HepG2 (cell line): ENCODE results near the gene FBXL7. TPM values are rescaled to one million over a fixed set of nuclear protein-coding genes. Genes with fewer than 3 reads are reported as not detected.

Source experiments
- ATAC-seq: fragments of 200-7000 bp; cut with Tn5 transposase; 3 replicates; pipeline ENCODE4 v1.9.1; 2020; ENCODE audit warnings: mild to moderate bottlenecking, moderate library complexity
- BruUV-seq: library from RNA; stranded (reverse); fragments of 400-500 nt; replicated peaks from 2 replicates; lab custom pipeline; 2021; lab: Mats Ljungman, UMichigan
- CTCF ChIA-PET: fragments of 300-600 bp; formaldehyde crosslinking; extraction: SDS; loops from one replicate; lab custom pipeline; 2021; ENCODE audit warnings: low total read pairs, inconsistent platforms, low intra/inter-chr PET ratio; lab: Yijun Ruan, JAX
- POLR2A ChIA-PET: fragments of 350-600 bp; sonication (Branson Sonifier 250); formaldehyde crosslinking; loops from one replicate; lab custom pipeline; 2020; ENCODE audit warnings: antibody characterized with exemption, inconsistent platforms; lab: Yijun Ruan, JAX
- DNase-seq: peaks from one replicate; pipeline ENCODE4 v3.0.0-alpha.2; 2015; ENCODE audit warnings: low spot score
- FAIRE-seq: peaks from 3 replicates; lab custom pipeline; 2011; peaks lifted over from hg19 to GRCh38; lab: Jason Lieb, UNC
- H2AFZ ChIP-seq: one replicate; pipeline ENCODE4 v1.6.1; 2011; ENCODE audit warnings: low read length, inconsistent platforms
- H3K27ac ChIP-seq: fragments of 300-600 bp; 3 replicates; pipeline ENCODE4 v1.8.0; 2011; ENCODE audit warnings: mixed run types, mild to moderate bottlenecking, mixed read lengths, low read length, inconsistent platforms; ENCODE audit not compliant: insufficient read depth; ENCODE audit errors: extremely low read length
- H3K27me3 ChIP-seq, 2 experiments: fragments of 200-600 bp in 1 of 2; 2 replicates in 1 of 2; 3 replicates in 1 of 2; pipeline versions ENCODE4 v1.6.0 to v1.8.0; 2011; ENCODE audit warnings: low read length in 2 of 2, mild to moderate bottlenecking in 2 of 2, moderate library complexity in 2 of 2, inconsistent platforms in 1 of 2; ENCODE audit not compliant: insufficient read depth in 2 of 2, control insufficient read depth in 1 of 2
- H3K36me3 ChIP-seq, 2 experiments: fragments of 200-600 bp in 1 of 2; replicated peaks in 1 of 2; 2 replicates in 1 of 2; 3 replicates in 1 of 2; pipeline versions ENCODE4 v1.5.1 to v1.8.0; 2011; ENCODE audit warnings: low read length in 2 of 2, inconsistent platforms in 1 of 2; ENCODE audit not compliant: insufficient read depth in 2 of 2, control insufficient read depth in 1 of 2
- H3K4me1 ChIP-seq: 2 replicates; pipeline ENCODE4 v1.5.1; 2012; ENCODE audit warnings: low read length, inconsistent platforms; ENCODE audit not compliant: insufficient read depth
- H3K4me2 ChIP-seq: 2 replicates; pipeline ENCODE4 v1.6.0; 2011; ENCODE audit warnings: low read depth, low read length, inconsistent platforms
- H3K4me3 ChIP-seq, 3 experiments: fragments of 200-600 bp in 1 of 3; sonication (generic), shearing (Covaris generic) in 1 of 3; replicated peaks in 1 of 3; 2 replicates each; pipeline ENCODE4 v1.5.1; 2011 to 2016; ENCODE audit warnings: low read length in 3 of 3, inconsistent platforms in 2 of 3, low read depth in 2 of 3, mild to moderate bottlenecking in 2 of 3, control low read depth in 1 of 3, mixed read lengths in 1 of 3; ENCODE audit not compliant: insufficient read depth in 1 of 3
- H3K79me2 ChIP-seq: one replicate; pipeline ENCODE4 v1.6.1; 2011; ENCODE audit warnings: low read length, inconsistent platforms; ENCODE audit not compliant: insufficient read depth
- H3K9ac ChIP-seq: 2 replicates; pipeline ENCODE4 v1.6.0; 2011; ENCODE audit warnings: mild to moderate bottlenecking, low read depth, low read length, inconsistent platforms; ENCODE audit not compliant: insufficient read depth
- H3K9me3 ChIP-seq: 2 replicates; pipeline ENCODE4 v1.5.1; 2012; ENCODE audit warnings: mild to moderate bottlenecking, low read length
- H4K20me1 ChIP-seq: 2 replicates; pipeline ENCODE4 v1.6.0; 2011; ENCODE audit warnings: inconsistent platforms, mild to moderate bottlenecking, low read length, moderate library complexity; ENCODE audit not compliant: insufficient read depth
- CREM ChIP-seq, 2 experiments: sonication (generic) in 1 of 2; formaldehyde crosslinking in 1 of 2; IDR thresholded peaks; 2 replicates each; pipeline versions ENCODE4 v1.4.0 to v1.6.1; 2016 to 2020; ENCODE audit warnings: antibody characterized with exemption in 1 of 2, mild to moderate bottlenecking in 1 of 2, missing genetic modification reagents in 1 of 2
- HNRNPH1 ChIP-seq: fragments of 200-400 bp; formaldehyde crosslinking; optimal IDR thresholded peaks from 2 replicates; pipeline ENCODE3; 2017; ENCODE audit warnings: mild to moderate bottlenecking, low read depth, low read length
- HNRNPLL ChIP-seq: fragments of 200-400 bp; formaldehyde crosslinking; IDR thresholded peaks from 2 replicates; pipeline ENCODE4 v1.6.1; 2017; ENCODE audit warnings: mild to moderate bottlenecking, low read depth, low read length; ENCODE audit not compliant: poor library complexity, severe bottlenecking
- PITX1 ChIP-seq: sonication (generic); formaldehyde crosslinking; IDR thresholded peaks from 2 replicates; pipeline ENCODE4 v1.5.1; 2020; ENCODE audit warnings: mild to moderate bottlenecking, missing genetic modification reagents
- POLR2A ChIP-seq, 2 experiments: IDR thresholded peaks; 2 replicates each; pipeline ENCODE4 v1.6.1; 2011; ENCODE audit warnings: low read depth in 2 of 2, low read length in 2 of 2, mild to moderate bottlenecking in 1 of 2, moderate library complexity in 1 of 2; ENCODE audit not compliant: insufficient read depth in 1 of 2
- POLR2G ChIP-seq: fragments of 200-400 bp; formaldehyde crosslinking; IDR thresholded peaks from 2 replicates; pipeline ENCODE4 v1.6.1; 2018; ENCODE audit warnings: mild to moderate bottlenecking, low read depth, low read length, moderate library complexity
- SYNCRIP ChIP-seq: fragments of 200-400 bp; formaldehyde crosslinking; IDR thresholded peaks from 2 replicates; pipeline ENCODE4 v1.6.1; 2018; ENCODE audit warnings: mild to moderate bottlenecking, low read depth, low read length; ENCODE audit not compliant: insufficient read depth
- TGIF2 ChIP-seq: IDR thresholded peaks from 2 replicates; pipeline ENCODE4 v1.6.1; 2016; ENCODE audit warnings: control low read depth, missing compliant biosample characterization
- ZBTB7B ChIP-seq: sonication (generic); formaldehyde crosslinking; IDR thresholded peaks from 2 replicates; pipeline ENCODE4 v1.4.0; 2020; ENCODE audit warnings: missing genetic modification reagents
- ZNF20 ChIP-seq: sonication (generic); formaldehyde crosslinking; IDR thresholded peaks from 2 replicates; pipeline ENCODE4 v1.4.0; 2020; ENCODE audit warnings: mild to moderate bottlenecking, moderate library complexity, missing genetic modification reagents
- ZNF280B ChIP-seq: sonication (generic); formaldehyde crosslinking; IDR thresholded peaks from 2 replicates; pipeline ENCODE4 v1.5.0; 2020; ENCODE audit warnings: missing genetic modification reagents, mild to moderate bottlenecking, borderline replicate concordance
- ZNF451 ChIP-seq: sonication (generic); formaldehyde crosslinking; IDR thresholded peaks from 2 replicates; pipeline ENCODE4 v1.5.0; 2020; ENCODE audit warnings: mild to moderate bottlenecking, missing genetic modification reagents
- ZNF775 ChIP-seq: sonication (generic); formaldehyde crosslinking; IDR thresholded peaks from 2 replicates; pipeline ENCODE4 v1.4.0; 2020; ENCODE audit warnings: missing genetic modification reagents, mild to moderate bottlenecking, moderate library complexity, borderline replicate concordance
- WGBS: methylation state at CpG from one replicate; pipeline ENCODE4 v1.1.6; 2017; ENCODE audit warnings: low lambda C conversion rate; 5-methylcytosine and 5-hydroxymethylcytosine counted together
- in situ Hi-C: cut with HindIII; loops from 2 replicates; pipeline ENCODE4 v1.10.0; 2017; ENCODE audit warnings: low pct_unique_long_range_greater_than_20kb; ENCODE audit not compliant: extremely low pct_ligation_motif_present
- intact Hi-C: fragments of 100-400 bp; cut with micrococcal nuclease; formaldehyde crosslinking; loops from one replicate; pipeline ENCODE4 v1.10.0; 2022; ENCODE audit not compliant: unreplicated experiment
- polyA plus RNA-seq, 8 experiments: library from polyadenylated mRNA; depleted of rRNA in 3 of 8; stranded (reverse) in 7 of 8; unstranded in 1 of 8; fragments of >200 nt; fragmentation: Illumina TruSeq in 4 of 8; extraction: Trizol in 4 of 8; gene quantifications; 2 replicates each; pipeline versions ENCODE4 v1.2.1 to v1.2.3, GENCODE V29; 2011 to 2016; ENCODE audit warnings: low read depth in 4 of 8, missing spikeins in 1 of 8, mixed read lengths in 1 of 8; ENCODE audit not compliant: insufficient read depth in 1 of 8
- total RNA-seq, 5 experiments: library from RNA; depleted of rRNA; stranded (reverse); fragments of >200 nt; fragmentation: Illumina TruSeq; extraction: Trizol; gene quantifications; 2 replicates each; pipeline ENCODE4 v1.2.3, GENCODE V29; 2016; ENCODE audit warnings: low read depth in 1 of 5
- TF ChIP-seq, protein P1 (sequence below): sonication (generic); formaldehyde crosslinking; IDR thresholded peaks from 2 replicates; pipeline ENCODE4 v1.8.1; 2023; ENCODE audit warnings: mild to moderate bottlenecking, moderate library complexity, missing genetic modification reagents
- TF ChIP-seq, protein P2 (sequence below): sonication (generic); formaldehyde crosslinking; IDR thresholded peaks from 2 replicates; pipeline ENCODE4 v1.4.0; 2020; ENCODE audit warnings: missing genetic modification reagents
- TF ChIP-seq, protein P3 (sequence below): sonication (generic); formaldehyde crosslinking; IDR thresholded peaks from 2 replicates; pipeline ENCODE4 v1.9.0; 2021; ENCODE audit warnings: missing genetic modification reagents, borderline replicate concordance

FBXL7 gene
- total and polyA plus RNA-seq, 2 of the 13 experiments (the other 11 are each of a cell fraction or from before 2014, with no cell fraction given), result 0.07 TPM; not detected in 1

GRCh38 chr5:15858326-15858725 is 358.3 kb downstream of the FBXL7 start (continued):
- TF ChIP-seq TGIF2 (CRISPR knock-in tag), result no peak
- TF ChIP-seq PITX1 (CRISPR knock-in tag), result no peak

DNA sequence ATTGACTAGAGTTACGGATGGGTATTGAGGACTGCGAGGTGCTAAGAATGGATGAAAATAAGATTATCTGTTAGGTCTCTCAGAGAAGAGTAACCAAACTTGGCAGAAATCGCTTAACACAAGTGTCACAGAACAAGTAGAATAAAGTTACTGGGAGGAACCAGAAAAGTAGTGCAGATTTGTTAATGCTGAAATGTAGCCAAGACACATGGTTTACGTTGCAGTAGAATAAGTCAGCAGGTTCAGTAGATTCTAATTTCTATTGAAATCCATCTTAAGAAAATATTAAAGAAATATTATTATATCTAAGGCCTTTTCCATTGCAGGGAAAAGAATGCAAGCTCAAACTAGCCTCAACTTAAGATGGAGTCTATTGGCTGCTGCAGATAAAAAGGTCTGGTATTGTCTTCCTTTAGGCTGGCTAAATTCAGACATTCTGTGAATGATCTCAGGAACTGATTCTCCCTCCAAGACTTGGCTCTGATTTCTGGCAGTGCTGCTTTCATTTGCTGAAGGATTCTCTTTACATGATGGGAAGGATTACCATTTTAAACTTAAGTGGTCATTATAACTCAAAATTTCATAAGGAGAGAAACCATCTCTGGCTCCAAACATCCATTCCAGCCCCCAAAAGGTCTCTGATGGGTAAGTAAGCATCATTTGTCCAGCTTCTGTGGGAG is 364.7 kb downstream of the FBXL7 start:
- intact Hi-C loops (no loop called here), in situ Hi-C loops (no loop called here)
- Histone ChIP-seq H3K27ac (no peak overlapping the region), H3K4me3 (no peak overlapping the region), H3K36me3 (no peaks in the 10 kb centered on the region), H2AFZ (no peak overlapping the region), H3K27me3 (no peaks in the 10 kb centered on the region), H3K4me1 (no peaks in the 10 kb centered on the region), H4K20me1 (no peaks in the 10 kb centered on the region), H3K79me2 (no peaks in the 10 kb centered on the region), H3K4me2 (no peak overlapping the region), H3K9ac (no peak overlapping the region), H3K9me3 (peaks cover 71% of the 10 kb centered on the region)
- POLR2A ChIA-PET, result no interaction called here
- CTCF ChIA-PET, result no interaction called here
- FAIRE-seq (no peak), ATAC-seq (no peak), DNase-seq (no peak)
- WGBS, result 31% methylated on average over 4 of the region's 4 CpGs
- BruUV-seq, result no TSS peak
- no peak for TF ChIP-seq ZNF280B (CRISPR knock-in tag)
- TF ChIP-seq ZBTB7B (CRISPR knock-in tag), result no peak
- TF ChIP-seq, protein P1, sequence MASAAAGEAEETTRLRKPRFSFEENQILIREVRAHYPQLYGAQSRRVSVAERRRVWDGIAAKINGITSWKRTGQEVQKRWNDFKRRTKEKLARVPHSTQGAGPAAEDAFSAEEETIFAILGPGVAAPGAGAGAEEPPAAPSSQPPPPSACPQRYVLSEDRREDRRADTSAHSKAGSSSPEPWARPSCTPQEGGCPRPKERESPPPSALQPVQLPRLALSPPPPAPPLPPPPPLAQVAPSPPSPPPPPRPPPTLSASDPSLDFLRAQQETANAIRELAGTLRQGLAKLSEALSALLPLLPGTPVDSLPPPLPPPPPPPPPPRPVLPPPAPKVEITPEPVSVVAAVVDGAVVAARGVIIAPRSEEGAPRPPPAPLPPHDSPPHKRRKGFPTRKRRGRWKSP (CRISPR knock-in tag), result no peak
- TF ChIP-seq, protein P2, sequence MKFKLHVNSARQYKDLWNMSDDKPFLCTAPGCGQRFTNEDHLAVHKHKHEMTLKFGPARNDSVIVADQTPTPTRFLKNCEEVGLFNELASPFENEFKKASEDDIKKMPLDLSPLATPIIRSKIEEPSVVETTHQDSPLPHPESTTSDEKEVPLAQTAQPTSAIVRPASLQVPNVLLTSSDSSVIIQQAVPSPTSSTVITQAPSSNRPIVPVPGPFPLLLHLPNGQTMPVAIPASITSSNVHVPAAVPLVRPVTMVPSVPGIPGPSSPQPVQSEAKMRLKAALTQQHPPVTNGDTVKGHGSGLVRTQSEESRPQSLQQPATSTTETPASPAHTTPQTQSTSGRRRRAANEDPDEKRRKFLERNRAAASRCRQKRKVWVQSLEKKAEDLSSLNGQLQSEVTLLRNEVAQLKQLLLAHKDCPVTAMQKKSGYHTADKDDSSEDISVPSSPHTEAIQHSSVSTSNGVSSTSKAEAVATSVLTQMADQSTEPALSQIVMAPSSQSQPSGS (CRISPR knock-in tag), result no peak
- no peak for TF ChIP-seq POLR2G
- no peak for TF ChIP-seq ZNF775
- TF ChIP-seq, protein P3, sequence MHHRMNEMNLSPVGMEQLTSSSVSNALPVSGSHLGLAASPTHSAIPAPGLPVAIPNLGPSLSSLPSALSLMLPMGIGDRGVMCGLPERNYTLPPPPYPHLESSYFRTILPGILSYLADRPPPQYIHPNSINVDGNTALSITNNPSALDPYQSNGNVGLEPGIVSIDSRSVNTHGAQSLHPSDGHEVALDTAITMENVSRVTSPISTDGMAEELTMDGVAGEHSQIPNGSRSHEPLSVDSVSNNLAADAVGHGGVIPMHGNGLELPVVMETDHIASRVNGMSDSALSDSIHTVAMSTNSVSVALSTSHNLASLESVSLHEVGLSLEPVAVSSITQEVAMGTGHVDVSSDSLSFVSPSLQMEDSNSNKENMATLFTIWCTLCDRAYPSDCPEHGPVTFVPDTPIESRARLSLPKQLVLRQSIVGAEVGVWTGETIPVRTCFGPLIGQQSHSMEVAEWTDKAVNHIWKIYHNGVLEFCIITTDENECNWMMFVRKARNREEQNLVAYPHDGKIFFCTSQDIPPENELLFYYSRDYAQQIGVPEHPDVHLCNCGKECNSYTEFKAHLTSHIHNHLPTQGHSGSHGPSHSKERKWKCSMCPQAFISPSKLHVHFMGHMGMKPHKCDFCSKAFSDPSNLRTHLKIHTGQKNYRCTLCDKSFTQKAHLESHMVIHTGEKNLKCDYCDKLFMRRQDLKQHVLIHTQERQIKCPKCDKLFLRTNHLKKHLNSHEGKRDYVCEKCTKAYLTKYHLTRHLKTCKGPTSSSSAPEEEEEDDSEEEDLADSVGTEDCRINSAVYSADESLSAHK (CRISPR knock-in tag), result no peak
- TF ChIP-seq ZNF20, result no peak
- no peak for TF ChIP-seq CREM (IDR thresholded peaks at IDR 0.05)
- TF ChIP-seq CREM (CRISPR knock-in tag; IDR thresholded peaks at IDR 0.05), result no peak
- no peak for TF ChIP-seq HNRNPLL
- TF ChIP-seq ZNF451 (CRISPR knock-in tag), result no peak
- no peak for TF ChIP-seq HNRNPH1
- no peak for TF ChIP-seq SYNCRIP
- TF ChIP-seq POLR2A (IDR thresholded peaks at IDR 0.05; ENCODE audit: insufficient read depth in 1 of 2, low read depth in 2 of 2, low read length in 2 of 2), result no peak
